Endothelial cell of umbilical vein (primary cell): Measurements from ENCODE around the gene SCO2.

Experiments
- JUN ChIP-seq: IDR thresholded peaks from 2 replicates; pipeline ENCODE4 v1.6.1; 2011; ENCODE audit warnings: borderline replicate concordance, low read depth; ENCODE audit not compliant: insufficient read length, insufficient read depth
- POLR2AphosphoS5 ChIP-seq: IDR thresholded peaks from 2 replicates; pipeline ENCODE4 v1.6.1; 2012; ENCODE audit warnings: low read depth, mild to moderate bottlenecking, control low read depth, low read length, moderate library complexity; ENCODE audit not compliant: insufficient read depth
- TF ChIP-seq, protein P1 (sequence below), 2 donors: IDR thresholded peaks; 1 replicate in 1 of 2; 2 replicates in 1 of 2; pipeline ENCODE4 v1.5.1; 2011; ENCODE audit warnings: low read length in 2 of 2, mild to moderate bottlenecking in 2 of 2, moderate library complexity in 2 of 2, control low read depth in 1 of 2, inconsistent platforms in 1 of 2, low read depth in 1 of 2; ENCODE audit not compliant: insufficient read depth in 1 of 2; ENCODE audit errors: extremely low read depth in 1 of 2

DNA sequence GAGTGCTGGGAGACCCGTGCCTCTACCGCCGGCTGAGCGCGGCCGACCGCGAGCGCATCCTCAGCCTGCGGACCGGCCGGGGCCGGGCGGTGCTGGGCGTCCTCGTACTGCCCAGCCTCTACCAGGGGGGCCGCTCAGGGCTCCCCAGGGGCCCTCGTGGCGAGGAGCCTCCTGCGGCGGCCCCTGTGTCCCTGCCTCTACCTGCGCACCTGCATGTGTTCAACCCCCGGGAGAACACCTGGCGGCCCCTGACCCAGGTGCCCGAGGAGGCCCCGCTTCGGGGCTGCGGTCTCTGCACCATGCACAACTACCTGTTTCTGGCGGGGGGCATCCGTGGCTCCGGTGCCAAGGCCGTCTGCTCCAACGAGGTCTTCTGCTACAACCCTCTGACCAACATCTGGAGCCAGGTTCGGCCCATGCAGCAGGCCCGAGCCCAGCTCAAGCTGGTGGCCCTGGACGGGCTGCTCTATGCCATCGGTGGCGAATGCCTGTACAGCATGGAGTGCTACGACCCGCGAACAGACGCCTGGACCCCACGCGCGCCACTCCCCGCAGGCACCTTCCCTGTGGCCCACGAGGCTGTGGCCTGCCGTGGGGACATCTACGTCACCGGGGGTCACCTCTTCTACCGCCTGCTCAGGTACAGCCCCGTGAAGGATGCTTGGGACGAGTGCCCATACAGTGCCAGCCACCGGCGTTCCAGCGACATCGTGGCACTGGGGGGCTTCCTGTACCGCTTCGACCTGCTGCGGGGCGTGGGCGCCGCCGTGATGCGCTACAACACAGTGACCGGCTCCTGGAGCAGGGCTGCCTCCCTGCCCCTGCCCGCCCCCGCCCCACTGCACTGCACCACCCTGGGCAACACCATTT, 23.8 kb upstream of the SCO2 start:
- no peak for TF ChIP-seq JUN
- TF ChIP-seq, protein P1, sequence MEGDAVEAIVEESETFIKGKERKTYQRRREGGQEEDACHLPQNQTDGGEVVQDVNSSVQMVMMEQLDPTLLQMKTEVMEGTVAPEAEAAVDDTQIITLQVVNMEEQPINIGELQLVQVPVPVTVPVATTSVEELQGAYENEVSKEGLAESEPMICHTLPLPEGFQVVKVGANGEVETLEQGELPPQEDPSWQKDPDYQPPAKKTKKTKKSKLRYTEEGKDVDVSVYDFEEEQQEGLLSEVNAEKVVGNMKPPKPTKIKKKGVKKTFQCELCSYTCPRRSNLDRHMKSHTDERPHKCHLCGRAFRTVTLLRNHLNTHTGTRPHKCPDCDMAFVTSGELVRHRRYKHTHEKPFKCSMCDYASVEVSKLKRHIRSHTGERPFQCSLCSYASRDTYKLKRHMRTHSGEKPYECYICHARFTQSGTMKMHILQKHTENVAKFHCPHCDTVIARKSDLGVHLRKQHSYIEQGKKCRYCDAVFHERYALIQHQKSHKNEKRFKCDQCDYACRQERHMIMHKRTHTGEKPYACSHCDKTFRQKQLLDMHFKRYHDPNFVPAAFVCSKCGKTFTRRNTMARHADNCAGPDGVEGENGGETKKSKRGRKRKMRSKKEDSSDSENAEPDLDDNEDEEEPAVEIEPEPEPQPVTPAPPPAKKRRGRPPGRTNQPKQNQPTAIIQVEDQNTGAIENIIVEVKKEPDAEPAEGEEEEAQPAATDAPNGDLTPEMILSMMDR (IDR thresholded peaks at IDR 0.05; ENCODE audit: extremely low read depth in 1 of 2, insufficient read depth in 1 of 2, low read depth in 1 of 2, low read length in 2 of 2), result no peak
- TF ChIP-seq POLR2AphosphoS5, result no peak
